ENCODE results near the gene AK5.
A peak's percentile ranks its signal among the peaks of the same experiment; 100 is the strongest.
"Not testable (repeated sequence)": the region's sequence is repeated elsewhere in the genome, so short reads cannot be mapped to it uniquely, and the experiment has no call there.

The AK5 gene

DNA sequence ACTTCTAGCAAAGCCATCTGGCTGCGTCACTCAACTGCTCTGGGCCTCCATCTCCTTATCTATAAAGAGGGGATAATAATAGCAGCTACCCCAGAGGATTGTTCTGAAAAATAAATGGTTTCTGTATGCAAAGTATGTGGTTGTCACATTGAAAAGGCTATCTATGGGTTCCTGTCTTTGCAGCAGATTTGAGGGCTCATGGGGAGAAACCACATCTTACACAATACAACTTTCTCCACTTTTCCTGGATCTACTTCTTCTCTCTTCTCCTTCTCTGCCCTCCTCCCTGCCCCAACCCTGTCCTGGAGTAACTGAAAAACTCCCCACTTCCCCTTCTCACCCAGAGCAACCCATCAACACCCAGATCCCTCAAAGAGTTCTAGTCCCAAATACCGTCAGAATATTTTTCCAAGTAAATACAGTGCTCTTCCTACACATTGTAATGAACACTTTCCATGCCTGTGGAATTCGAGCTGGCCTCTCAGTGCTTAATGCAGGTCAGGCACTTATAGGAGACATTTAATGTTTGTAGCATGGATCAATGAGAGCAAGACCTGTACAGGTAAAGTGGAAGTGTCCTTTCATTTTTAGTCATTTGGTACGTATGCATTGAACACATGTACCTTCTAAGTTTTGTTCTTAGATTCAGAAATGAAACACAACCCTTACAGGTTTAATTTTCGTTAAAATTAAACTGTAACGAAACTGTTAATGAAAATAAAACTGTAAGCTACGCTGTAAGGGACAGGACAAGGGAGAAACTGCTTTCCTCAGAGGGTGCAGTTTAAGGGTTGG, 131.9 kb downstream of the AK5 start:
- peak overlapping the region; percentile 46 for H3K4me3 ChIP-seq (ENCODE audit: low read depth, low read length)
- peak; percentile 95 for DNase-seq (ENCODE audit: low read depth)
- TF ChIP-seq POLR2A (IDR thresholded peaks at IDR 0.05; ENCODE audit: extremely low read depth, insufficient read length) (no peak), MYC (IDR thresholded peaks at IDR 0.05; ENCODE audit: low read depth, low read length) (no peak)
- TF ChIP-seq, protein P1, sequence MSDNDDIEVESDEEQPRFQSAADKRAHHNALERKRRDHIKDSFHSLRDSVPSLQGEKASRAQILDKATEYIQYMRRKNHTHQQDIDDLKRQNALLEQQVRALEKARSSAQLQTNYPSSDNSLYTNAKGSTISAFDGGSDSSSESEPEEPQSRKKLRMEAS (IDR thresholded peaks at IDR 0.05; ENCODE audit: low read depth, low read length): no peak
- TF ChIP-seq, protein P2, sequence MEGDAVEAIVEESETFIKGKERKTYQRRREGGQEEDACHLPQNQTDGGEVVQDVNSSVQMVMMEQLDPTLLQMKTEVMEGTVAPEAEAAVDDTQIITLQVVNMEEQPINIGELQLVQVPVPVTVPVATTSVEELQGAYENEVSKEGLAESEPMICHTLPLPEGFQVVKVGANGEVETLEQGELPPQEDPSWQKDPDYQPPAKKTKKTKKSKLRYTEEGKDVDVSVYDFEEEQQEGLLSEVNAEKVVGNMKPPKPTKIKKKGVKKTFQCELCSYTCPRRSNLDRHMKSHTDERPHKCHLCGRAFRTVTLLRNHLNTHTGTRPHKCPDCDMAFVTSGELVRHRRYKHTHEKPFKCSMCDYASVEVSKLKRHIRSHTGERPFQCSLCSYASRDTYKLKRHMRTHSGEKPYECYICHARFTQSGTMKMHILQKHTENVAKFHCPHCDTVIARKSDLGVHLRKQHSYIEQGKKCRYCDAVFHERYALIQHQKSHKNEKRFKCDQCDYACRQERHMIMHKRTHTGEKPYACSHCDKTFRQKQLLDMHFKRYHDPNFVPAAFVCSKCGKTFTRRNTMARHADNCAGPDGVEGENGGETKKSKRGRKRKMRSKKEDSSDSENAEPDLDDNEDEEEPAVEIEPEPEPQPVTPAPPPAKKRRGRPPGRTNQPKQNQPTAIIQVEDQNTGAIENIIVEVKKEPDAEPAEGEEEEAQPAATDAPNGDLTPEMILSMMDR (IDR thresholded peaks at IDR 0.05; ENCODE audit: low read depth, low read length): no peak

- peak overlapping the region; percentile 2 for H3K4me3 ChIP-seq (ENCODE audit: low read depth, low read length)
- TF ChIP-seq, protein P1 (IDR thresholded peaks at IDR 0.05; ENCODE audit: low read depth, low read length): peak; percentile 90
- TF ChIP-seq MYC (IDR thresholded peaks at IDR 0.05; ENCODE audit: low read depth, low read length) (peak; percentile 88), POLR2A (IDR thresholded peaks at IDR 0.05; ENCODE audit: extremely low read depth, insufficient read length) (no peak)
- DNase-seq (ENCODE audit: low read depth): peak; percentile 72
These were observed 133.8 kb downstream of the AK5 start for GRCh38 chr1:77415579-77415978.

- DNase-seq (ENCODE audit: low read depth): peak; percentile 58
- TF ChIP-seq MYC (IDR thresholded peaks at IDR 0.05; ENCODE audit: low read depth, low read length): no peak
- no peak for TF ChIP-seq POLR2A (IDR thresholded peaks at IDR 0.05; ENCODE audit: extremely low read depth, insufficient read length)
- TF ChIP-seq, protein P2 (IDR thresholded peaks at IDR 0.05; ENCODE audit: low read depth, low read length): peak; percentile 14
- TF ChIP-seq, protein P1 (IDR thresholded peaks at IDR 0.05; ENCODE audit: low read depth, low read length): no peak
- no peak overlapping the region for H3K4me3 ChIP-seq (ENCODE audit: low read depth, low read length)
These were observed 135.1 kb downstream of the AK5 start for GRCh38 chr1:77416692-77417450.

GRCh38 chr1:77418055-77418454, 136.2 kb downstream of the AK5 start:
- not testable (repeated sequence) for H3K4me3 ChIP-seq (ENCODE audit: low read depth, low read length); DNase-seq (ENCODE audit: low read depth)

- no peak overlapping the region for H3K4me3 ChIP-seq (ENCODE audit: low read depth, low read length)
- TF ChIP-seq POLR2A (IDR thresholded peaks at IDR 0.05; ENCODE audit: extremely low read depth, insufficient read length) (no peak), MYC (IDR thresholded peaks at IDR 0.05; ENCODE audit: low read depth, low read length) (no peak)
- TF ChIP-seq, protein P1 (IDR thresholded peaks at IDR 0.05; ENCODE audit: low read depth, low read length): no peak
- TF ChIP-seq, protein P2 (IDR thresholded peaks at IDR 0.05; ENCODE audit: low read depth, low read length): no peak
- DNase-seq (ENCODE audit: low read depth): no peak
These were observed 139.8 kb downstream of the AK5 start for GRCh38 chr1:77421504-77422233.

GRCh38 chr1:77424236-77424635, 142.4 kb downstream of the AK5 start:
- H3K4me3 ChIP-seq (ENCODE audit: low read depth, low read length): no peak overlapping the region
- no peak for DNase-seq (ENCODE audit: low read depth)
- TF ChIP-seq MYC (IDR thresholded peaks at IDR 0.05; ENCODE audit: low read depth, low read length) (no peak), POLR2A (IDR thresholded peaks at IDR 0.05; ENCODE audit: extremely low read depth, insufficient read length) (no peak)
- TF ChIP-seq, protein P2 (IDR thresholded peaks at IDR 0.05; ENCODE audit: low read depth, low read length): no peak
- TF ChIP-seq, protein P1 (IDR thresholded peaks at IDR 0.05; ENCODE audit: low read depth, low read length): no peak

All from NB4 (cell line).